Measurements from ENCODE around the gene CADM2. TPM values are rescaled to one million over a fixed set of nuclear protein-coding genes. Genes with fewer than 3 reads are reported as not detected.

The CADM2 gene
- total RNA-seq, 1 donor from 2014 or later, result 3.3 TPM

- Mint-ChIP-seq H3K27me3 (ENCODE audit: low read depth) (no peaks in the 10 kb centered on the region), H3K27ac (no peak overlapping the region), H3K4me1 (no peaks in the 10 kb centered on the region), H3K4me3 (no peak overlapping the region), H3K36me3 (no peaks in the 10 kb centered on the region), H3K9me3 (no peaks in the 10 kb centered on the region)
- TF ChIP-seq CTCF (IDR thresholded peaks at IDR 0.05; ENCODE audit: unreplicated experiment), result no peak
- DNase-seq (ENCODE audit: low spot score in 2 of 2, unreplicated experiment in 2 of 2), result no peak
Observed at GRCh38 chr3:85584779-85585356, 626.1 kb downstream of the CADM2 start.

GRCh38 chr3:85586018-85586417 is 627.2 kb downstream of the CADM2 start:
- no peak for DNase-seq (ENCODE audit: low spot score in 2 of 2, unreplicated experiment in 2 of 2)
- Mint-ChIP-seq H3K27me3 (ENCODE audit: low read depth) (no peaks in the 10 kb centered on the region), H3K4me3 (no peak overlapping the region), H3K36me3 (no peaks in the 10 kb centered on the region), H3K4me1 (no peaks in the 10 kb centered on the region), H3K27ac (no peak overlapping the region), H3K9me3 (no peaks in the 10 kb centered on the region)
- no peak for TF ChIP-seq CTCF (IDR thresholded peaks at IDR 0.05; ENCODE audit: unreplicated experiment)

GRCh38 chr3:85589145-85589544 is 630.4 kb downstream of the CADM2 start:
- Mint-ChIP-seq H3K9me3 (no peaks in the 10 kb centered on the region), H3K4me1 (peaks cover 5% of the 10 kb centered on the region), H3K27me3 (ENCODE audit: low read depth) (no peaks in the 10 kb centered on the region), H3K36me3 (no peaks in the 10 kb centered on the region), H3K27ac (no peak overlapping the region), H3K4me3 (no peak overlapping the region)
- DNase-seq (ENCODE audit: low spot score in 2 of 2, unreplicated experiment in 2 of 2), result no peak
- TF ChIP-seq CTCF (IDR thresholded peaks at IDR 0.05; ENCODE audit: unreplicated experiment), result no peak

GRCh38 chr3:85591451-85591850 is 632.7 kb downstream of the CADM2 start:
- no peak overlapping the region for H3K27ac Mint-ChIP-seq
- no peaks in the 10 kb centered on the region for H3K27me3 Mint-ChIP-seq (ENCODE audit: low read depth)
- peaks cover 16% of the 10 kb centered on the region for H3K4me1 Mint-ChIP-seq
- H3K9me3 Mint-ChIP-seq, result no peaks in the 10 kb centered on the region
- no peaks in the 10 kb centered on the region for H3K36me3 Mint-ChIP-seq
- DNase-seq (ENCODE audit: low spot score in 2 of 2, unreplicated experiment in 2 of 2), result no peak
- no peak for TF ChIP-seq CTCF (IDR thresholded peaks at IDR 0.05; ENCODE audit: unreplicated experiment)
- H3K4me3 Mint-ChIP-seq, result no peak overlapping the region

- TF ChIP-seq CTCF (IDR thresholded peaks at IDR 0.05; ENCODE audit: unreplicated experiment), result no peak
- DNase-seq (ENCODE audit: low spot score in 2 of 2, unreplicated experiment in 2 of 2), result no peak
- Mint-ChIP-seq H3K27ac (no peak overlapping the region), H3K36me3 (no peaks in the 10 kb centered on the region), H3K4me3 (no peak overlapping the region), H3K9me3 (no peaks in the 10 kb centered on the region), H3K4me1 (peaks cover 18% of the 10 kb centered on the region), H3K27me3 (ENCODE audit: low read depth) (no peaks in the 10 kb centered on the region)
Observed at GRCh38 chr3:85592256-85592655, 633.5 kb downstream of the CADM2 start.

- no peak for TF ChIP-seq CTCF (IDR thresholded peaks at IDR 0.05; ENCODE audit: unreplicated experiment)
- no peak overlapping the region for H3K4me3 Mint-ChIP-seq
- DNase-seq (ENCODE audit: low spot score in 2 of 2, unreplicated experiment in 2 of 2), result no peak
- no peaks in the 10 kb centered on the region for H3K36me3 Mint-ChIP-seq
- H3K27ac Mint-ChIP-seq, result peak overlapping the region; percentile 80
- no peaks in the 10 kb centered on the region for H3K9me3 Mint-ChIP-seq
- H3K4me1 Mint-ChIP-seq, result peaks cover 18% of the 10 kb centered on the region
- no peaks in the 10 kb centered on the region for H3K27me3 Mint-ChIP-seq (ENCODE audit: low read depth)
Observed at GRCh38 chr3:85594676-85595075, 635.9 kb downstream of the CADM2 start.
